ENCODE results near the gene DAP. TPM values are rescaled to one million over a fixed set of nuclear protein-coding genes. Genes with fewer than 3 reads are reported as not detected.
A peak's percentile ranks its signal among the peaks of the same experiment; 100 is the strongest.
"Not testable (repeated sequence)": the region's sequence is repeated elsewhere in the genome, so short reads cannot be mapped to it uniquely, and the experiment has no call there.

DAP gene
- total and polyA plus RNA-seq, 12 donors, result 27.4 to 197 (median 101) TPM

- no peaks in the 10 kb centered on the region for H3K27me3 ChIP-seq
- no peaks in the 10 kb centered on the region for H3K36me3 ChIP-seq (replicated peaks in 1 of 2)
- 96 to 100% (median 99%) methylated on average over 1 of the region's 1 CpG for WGBS, 4 donors
- H3K9me3 ChIP-seq (replicated peaks in 1 of 3), result no peaks in the 10 kb centered on the region
- peaks cover 19 to 26% of the 10 kb centered on the region in 2 donors for H3K4me1 ChIP-seq (replicated peaks in 1 of 2)
- TF ChIP-seq POLR2A (IDR thresholded peaks at IDR 0.05), result no peak
- no peak for TF ChIP-seq CTCF (IDR thresholded peaks at IDR 0.05)
- intact Hi-C loops (cut with DNase I), result no loop called here
- H3K27ac ChIP-seq, result no peak overlapping the region
- DNase-seq, result no peak
- H3K4me3 ChIP-seq, result no peak overlapping the region
Measured at GRCh38 chr5:10723514-10723913, 37.5 kb downstream of the DAP start.

GRCh38 chr5:10720766-10721165, 40.3 kb downstream of the DAP start:
- 89 to 99% (median 98%) methylated on average over 3 to 4 of the region's 4 CpGs for WGBS, 4 donors
- peaks cover 10 to 13% of the 10 kb centered on the region in 2 donors for H3K4me1 ChIP-seq (replicated peaks in 1 of 2)
- H3K36me3 ChIP-seq (replicated peaks in 1 of 2); H3K4me3 ChIP-seq; intact Hi-C loops (cut with DNase I); H3K27me3 ChIP-seq; H3K9me3 ChIP-seq (replicated peaks in 1 of 3); H3K27ac ChIP-seq: not testable (repeated sequence)
- DNase-seq, result peak in 1 of 7 donors; percentile 13

GRCh38 chr5:10719965-10720364, 41.1 kb downstream of the DAP start:
- no peaks in the 10 kb centered on the region for H3K9me3 ChIP-seq (replicated peaks in 1 of 3)
- no peak overlapping the region for H3K4me3 ChIP-seq

GRCh38 chr5:10718617-10719016, 42.4 kb downstream of the DAP start:
- H3K27ac ChIP-seq; H3K9me3 ChIP-seq (replicated peaks in 1 of 3); H3K36me3 ChIP-seq (replicated peaks in 1 of 2); H3K4me1 ChIP-seq (replicated peaks in 1 of 2); intact Hi-C loops (cut with DNase I); H3K4me3 ChIP-seq; H3K27me3 ChIP-seq; DNase-seq: not testable (repeated sequence)
- 92 to 98% (median 95%) methylated on average over 1 of the region's 1 CpG for WGBS, 4 donors

More at GRCh38 chr5:10719965-10720364, 41.1 kb downstream of the DAP start:
- H3K4me1 ChIP-seq (replicated peaks in 1 of 2), result peaks cover 5 to 8% of the 10 kb centered on the region in 2 donors
- intact Hi-C loops (cut with DNase I), result no loop called here
- H3K27ac ChIP-seq, result no peak overlapping the region
- H3K36me3 ChIP-seq (replicated peaks in 1 of 2), result no peaks in the 10 kb centered on the region
- TF ChIP-seq CTCF (IDR thresholded peaks at IDR 0.05) (no peak), POLR2A (IDR thresholded peaks at IDR 0.05) (no peak)
- WGBS, 4 donors, result 80 to 100% (median 97%) methylated on average over 2 of the region's 2 CpGs; no CpG with 5 or more reads in 1 of the 4 donors
- no peaks in the 10 kb centered on the region for H3K27me3 ChIP-seq
- DNase-seq, result peak in 1 of 7 donors; percentile 28

- intact Hi-C loops (cut with DNase I), result not testable (repeated sequence)
Measured at GRCh38 chr5:10716825-10717224, 44.2 kb downstream of the DAP start.

GRCh38 chr5:10715605-10716290, 45.3 kb downstream of the DAP start:
- TF ChIP-seq POLR2A (IDR thresholded peaks at IDR 0.05), result no peak
- TF ChIP-seq CTCF (IDR thresholded peaks at IDR 0.05), result no peak
- Histone ChIP-seq H3K27me3 (no peaks in the 10 kb centered on the region), H3K27ac (no peak overlapping the region), H3K9me3 (replicated peaks in 1 of 3) (no peaks in the 10 kb centered on the region), H3K4me3 (no peak overlapping the region), H3K4me1 (replicated peaks in 1 of 2) (no peaks in the 10 kb centered on the region), H3K36me3 (replicated peaks in 1 of 2) (no peaks in the 10 kb centered on the region)
- 81 to 82% (median 82%) methylated on average over 9 of the region's 9 CpGs for WGBS, 4 donors
- no peak for DNase-seq
- intact Hi-C loops (cut with DNase I), result no loop called here

More at GRCh38 chr5:10716825-10717224, 44.2 kb downstream of the DAP start:
- not testable (repeated sequence) for H3K36me3 ChIP-seq (replicated peaks in 1 of 2); H3K27me3 ChIP-seq; H3K4me3 ChIP-seq; H3K4me1 ChIP-seq (replicated peaks in 1 of 2); H3K27ac ChIP-seq; H3K9me3 ChIP-seq (replicated peaks in 1 of 3); DNase-seq
- WGBS, 4 donors, result 93 to 100% (median 97%) methylated on average over 3 of the region's 3 CpGs

Data from adrenal gland (tissue), 12 donors.